Astrocyte of the cerebellum (primary cell): ENCODE measurements around the gene HJURP.

Experiments
- DNase-seq: peaks from one replicate; pipeline ENCODE4 v3.0.0-alpha.2; 2011; ENCODE audit warnings: low read depth
- H3K4me3 ChIP-seq: 2 replicates; pipeline ENCODE4 v1.5.1; 2011; ENCODE audit warnings: mild to moderate bottlenecking, low read depth, low read length, moderate library complexity
- CTCF ChIP-seq: IDR thresholded peaks from 2 replicates; pipeline ENCODE4 v1.5.1; 2012; ENCODE audit warnings: low read length, low read depth, moderate library complexity, mild to moderate bottlenecking; ENCODE audit errors: missing control alignments
- in situ Hi-C: cut with HindIII; loops from 2 replicates; pipeline ENCODE4 v1.10.0; 2017; ENCODE audit warnings: low sequenced_read_pairs

Gene HJURP

GRCh38 chr2:233801357-233802131, 52.8 kb downstream of the HJURP start:
- DNase-seq = no peak
- H3K4me3 ChIP-seq = no peak overlapping the region
- TF ChIP-seq CTCF = no peak
- in situ Hi-C loops = no loop called here

- in situ Hi-C loops = no loop called here
- DNase-seq = no peak
- no peak for TF ChIP-seq CTCF
- no peak overlapping the region for H3K4me3 ChIP-seq
These were observed 54.1 kb downstream of the HJURP start for GRCh38 chr2:233800208-233800607.

- DNase-seq = no peak
- no peak for TF ChIP-seq CTCF
- H3K4me3 ChIP-seq = no peak overlapping the region
- in situ Hi-C loops = no loop called here
These were observed 54.6 kb downstream of the HJURP start for GRCh38 chr2:233799716-233800115.

DNA sequence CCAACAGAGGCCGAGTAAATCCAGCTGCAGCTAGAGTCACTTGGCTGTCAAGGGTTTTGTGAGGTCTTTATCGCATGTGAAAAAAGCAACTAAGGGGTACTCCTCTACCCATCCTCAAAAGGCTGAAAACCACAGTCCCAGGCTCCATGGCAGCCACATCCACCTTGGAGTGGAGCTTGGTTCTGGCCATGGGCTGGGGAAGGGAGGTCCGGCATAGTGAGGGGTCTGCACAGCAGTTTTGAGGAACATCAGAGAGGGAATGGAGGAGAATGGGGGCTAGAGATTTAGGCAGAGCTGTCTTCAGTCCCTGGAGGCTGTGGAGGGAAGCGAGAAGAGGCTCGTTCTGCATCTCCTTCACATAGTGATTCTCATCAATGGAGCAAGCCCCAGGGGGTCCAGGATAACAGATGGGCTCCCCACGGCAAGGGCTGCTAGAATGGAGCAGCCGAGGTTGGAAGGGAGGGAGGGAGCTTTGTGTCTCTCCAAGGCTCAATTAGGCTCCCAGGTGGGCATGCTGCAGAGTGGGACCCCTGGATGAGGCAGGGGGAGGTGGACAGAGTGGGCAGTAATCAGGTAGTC, 55.2 kb downstream of the HJURP start:
- no peak for TF ChIP-seq CTCF
- no peak for DNase-seq
- H3K4me3 ChIP-seq = no peak overlapping the region
- in situ Hi-C loops = no loop called here

- in situ Hi-C loops = no loop called here
- TF ChIP-seq CTCF = no peak
- no peak overlapping the region for H3K4me3 ChIP-seq
- DNase-seq = no peak
These were observed 55.8 kb downstream of the HJURP start for GRCh38 chr2:233798335-233799086.

- in situ Hi-C loops = no loop called here
These were observed 58.1 kb downstream of the HJURP start for GRCh38 chr2:233796254-233796653.

More at GRCh38 chr2:233796254-233796653, 58.1 kb downstream of the HJURP start:
- no peak for TF ChIP-seq CTCF
- no peak overlapping the region for H3K4me3 ChIP-seq
- DNase-seq = no peak
